HepG2 (cell line): ENCODE results near the gene SMIM41. TPM values are rescaled to one million over a fixed set of nuclear protein-coding genes. Genes with fewer than 3 reads are reported as not detected.

Source experiments
- HNRNPL ChIP-seq: fragments of 200-400 bp; formaldehyde crosslinking; IDR thresholded peaks from 2 replicates; pipeline ENCODE4 v1.6.1; 2017; ENCODE audit warnings: mild to moderate bottlenecking, low read depth, low read length
- POLR2AphosphoS2 ChIP-seq: IDR thresholded peaks from 2 replicates; pipeline ENCODE4 v1.6.1; 2011; ENCODE audit warnings: low read depth, low read length, improper control_type of control experiment
- POLR2AphosphoS5 ChIP-seq: IDR thresholded peaks from 2 replicates; pipeline ENCODE4 v1.6.1; 2012; ENCODE audit warnings: low read depth, low read length
- RCOR2 ChIP-seq: IDR thresholded peaks from 2 replicates; pipeline ENCODE4 v1.6.1; 2016; ENCODE audit warnings: missing biosample characterization, missing genetic modification reagents
- TBP ChIP-seq: sonication (generic); formaldehyde crosslinking; IDR thresholded peaks from 2 replicates; pipeline ENCODE4 v1.5.0; 2020; ENCODE audit warnings: missing genetic modification reagents
- TCF7 ChIP-seq: sonication (generic); IDR thresholded peaks from 2 replicates; pipeline ENCODE4 v1.6.1; 2016; ENCODE audit warnings: antibody characterized with exemption, low read depth
- ZNF24 ChIP-seq: fragments of 450-650 bp; IDR thresholded peaks from 2 replicates; pipeline ENCODE4 v1.6.1; 2017; ENCODE audit warnings: antibody characterized with exemption, mild to moderate bottlenecking
- ZNF44 ChIP-seq: sonication (generic); formaldehyde crosslinking; IDR thresholded peaks from 2 replicates; pipeline ENCODE4 v1.5.1; 2020; ENCODE audit warnings: mild to moderate bottlenecking, missing genetic modification reagents
- ZNF724P ChIP-seq: sonication (generic); formaldehyde crosslinking; IDR thresholded peaks from 2 replicates; pipeline ENCODE4 v1.8.0; 2022; ENCODE audit warnings: missing genetic modification reagents, borderline replicate concordance
- polyA plus RNA-seq, 8 experiments: library from polyadenylated mRNA; depleted of rRNA in 3 of 8; stranded (reverse) in 7 of 8; unstranded in 1 of 8; fragments of >200 nt; fragmentation: Illumina TruSeq in 4 of 8; extraction: Trizol in 4 of 8; gene quantifications; 2 replicates each; pipeline versions ENCODE4 v1.2.1 to v1.2.3, GENCODE V29; 2011 to 2016; ENCODE audit warnings: low read depth in 4 of 8, missing spikeins in 1 of 8, mixed read lengths in 1 of 8; ENCODE audit not compliant: insufficient read depth in 1 of 8
- total RNA-seq, 5 experiments: library from RNA; depleted of rRNA; stranded (reverse); fragments of >200 nt; fragmentation: Illumina TruSeq; extraction: Trizol; gene quantifications; 2 replicates each; pipeline ENCODE4 v1.2.3, GENCODE V29; 2016; ENCODE audit warnings: low read depth in 1 of 5
- TF ChIP-seq, protein P1 (sequence below): sonication (generic); formaldehyde crosslinking; IDR thresholded peaks from 2 replicates; pipeline ENCODE4 v1.4.0; 2020; ENCODE audit warnings: missing genetic modification reagents
- TF ChIP-seq, protein P2 (sequence below), 2 experiments: sonication (generic) in 1 of 2; formaldehyde crosslinking in 1 of 2; IDR thresholded peaks; 2 replicates each; pipeline versions ENCODE4 v1.6.1 to v1.9.0; 2014 to 2022; ENCODE audit warnings: antibody characterized with exemption in 1 of 2, borderline replicate concordance in 1 of 2, inconsistent platforms in 1 of 2, low read depth in 1 of 2, missing genetic modification reagents in 1 of 2
- TF ChIP-seq, protein P3 (sequence below): sonication (generic); formaldehyde crosslinking; IDR thresholded peaks from 2 replicates; pipeline ENCODE4 v1.4.0; 2020; ENCODE audit warnings: missing genetic modification reagents
- TF ChIP-seq, protein P4 (sequence below): fragments of 450-650 bp; IDR thresholded peaks from 2 replicates; pipeline ENCODE4 v1.6.1; 2016

Gene SMIM41
- total and polyA plus RNA-seq, 2 of the 13 experiments (the other 11 are each of a cell fraction or from before 2014, with no cell fraction given) = not detected

GRCh38 chr12:52050758-52051541, 28.6 kb upstream of the SMIM41 start, which contains the start of gene NR4A1 (continued):
- TF ChIP-seq, protein P1, sequence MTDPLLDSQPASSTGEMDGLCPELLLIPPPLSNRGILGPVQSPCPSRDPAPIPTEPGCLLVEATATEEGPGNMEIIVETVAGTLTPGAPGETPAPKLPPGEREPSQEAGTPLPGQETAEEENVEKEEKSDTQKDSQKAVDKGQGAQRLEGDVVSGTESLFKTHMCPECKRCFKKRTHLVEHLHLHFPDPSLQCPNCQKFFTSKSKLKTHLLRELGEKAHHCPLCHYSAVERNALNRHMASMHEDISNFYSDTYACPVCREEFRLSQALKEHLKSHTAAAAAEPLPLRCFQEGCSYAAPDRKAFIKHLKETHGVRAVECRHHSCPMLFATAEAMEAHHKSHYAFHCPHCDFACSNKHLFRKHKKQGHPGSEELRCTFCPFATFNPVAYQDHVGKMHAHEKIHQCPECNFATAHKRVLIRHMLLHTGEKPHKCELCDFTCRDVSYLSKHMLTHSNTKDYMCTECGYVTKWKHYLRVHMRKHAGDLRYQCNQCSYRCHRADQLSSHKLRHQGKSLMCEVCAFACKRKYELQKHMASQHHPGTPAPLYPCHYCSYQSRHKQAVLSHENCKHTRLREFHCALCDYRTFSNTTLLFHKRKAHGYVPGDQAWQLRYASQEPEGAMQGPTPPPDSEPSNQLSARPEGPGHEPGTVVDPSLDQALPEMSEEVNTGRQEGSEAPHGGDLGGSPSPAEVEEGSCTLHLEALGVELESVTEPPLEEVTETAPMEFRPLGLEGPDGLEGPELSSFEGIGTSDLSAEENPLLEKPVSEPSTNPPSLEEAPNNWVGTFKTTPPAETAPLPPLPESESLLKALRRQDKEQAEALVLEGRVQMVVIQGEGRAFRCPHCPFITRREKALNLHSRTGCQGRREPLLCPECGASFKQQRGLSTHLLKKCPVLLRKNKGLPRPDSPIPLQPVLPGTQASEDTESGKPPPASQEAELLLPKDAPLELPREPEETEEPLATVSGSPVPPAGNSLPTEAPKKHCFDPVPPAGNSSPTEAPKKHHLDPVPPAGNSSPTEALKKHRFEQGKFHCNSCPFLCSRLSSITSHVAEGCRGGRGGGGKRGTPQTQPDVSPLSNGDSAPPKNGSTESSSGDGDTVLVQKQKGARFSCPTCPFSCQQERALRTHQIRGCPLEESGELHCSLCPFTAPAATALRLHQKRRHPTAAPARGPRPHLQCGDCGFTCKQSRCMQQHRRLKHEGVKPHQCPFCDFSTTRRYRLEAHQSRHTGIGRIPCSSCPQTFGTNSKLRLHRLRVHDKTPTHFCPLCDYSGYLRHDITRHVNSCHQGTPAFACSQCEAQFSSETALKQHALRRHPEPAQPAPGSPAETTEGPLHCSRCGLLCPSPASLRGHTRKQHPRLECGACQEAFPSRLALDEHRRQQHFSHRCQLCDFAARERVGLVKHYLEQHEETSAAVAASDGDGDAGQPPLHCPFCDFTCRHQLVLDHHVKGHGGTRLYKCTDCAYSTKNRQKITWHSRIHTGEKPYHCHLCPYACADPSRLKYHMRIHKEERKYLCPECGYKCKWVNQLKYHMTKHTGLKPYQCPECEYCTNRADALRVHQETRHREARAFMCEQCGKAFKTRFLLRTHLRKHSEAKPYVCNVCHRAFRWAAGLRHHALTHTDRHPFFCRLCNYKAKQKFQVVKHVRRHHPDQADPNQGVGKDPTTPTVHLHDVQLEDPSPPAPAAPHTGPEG = no peak
- peak; percentile 75; the same call in 1 of the 2 replicates for TF ChIP-seq ZNF44
- TF ChIP-seq RCOR2 = no peak
- TF ChIP-seq ZNF24 = no peak
- TF ChIP-seq, protein P2, sequence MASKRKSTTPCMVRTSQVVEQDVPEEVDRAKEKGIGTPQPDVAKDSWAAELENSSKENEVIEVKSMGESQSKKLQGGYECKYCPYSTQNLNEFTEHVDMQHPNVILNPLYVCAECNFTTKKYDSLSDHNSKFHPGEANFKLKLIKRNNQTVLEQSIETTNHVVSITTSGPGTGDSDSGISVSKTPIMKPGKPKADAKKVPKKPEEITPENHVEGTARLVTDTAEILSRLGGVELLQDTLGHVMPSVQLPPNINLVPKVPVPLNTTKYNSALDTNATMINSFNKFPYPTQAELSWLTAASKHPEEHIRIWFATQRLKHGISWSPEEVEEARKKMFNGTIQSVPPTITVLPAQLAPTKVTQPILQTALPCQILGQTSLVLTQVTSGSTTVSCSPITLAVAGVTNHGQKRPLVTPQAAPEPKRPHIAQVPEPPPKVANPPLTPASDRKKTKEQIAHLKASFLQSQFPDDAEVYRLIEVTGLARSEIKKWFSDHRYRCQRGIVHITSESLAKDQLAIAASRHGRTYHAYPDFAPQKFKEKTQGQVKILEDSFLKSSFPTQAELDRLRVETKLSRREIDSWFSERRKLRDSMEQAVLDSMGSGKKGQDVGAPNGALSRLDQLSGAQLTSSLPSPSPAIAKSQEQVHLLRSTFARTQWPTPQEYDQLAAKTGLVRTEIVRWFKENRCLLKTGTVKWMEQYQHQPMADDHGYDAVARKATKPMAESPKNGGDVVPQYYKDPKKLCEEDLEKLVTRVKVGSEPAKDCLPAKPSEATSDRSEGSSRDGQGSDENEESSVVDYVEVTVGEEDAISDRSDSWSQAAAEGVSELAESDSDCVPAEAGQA (IDR thresholded peaks at IDR 0.05; ENCODE audit: low read depth) = no peak
- TF ChIP-seq, protein P2 (CRISPR knock-in tag; IDR thresholded peaks at IDR 0.05; ENCODE audit: borderline replicate concordance) = no peak
- TF ChIP-seq POLR2AphosphoS2 = peak; percentile 54; the same call in 1 of the 2 replicates
- peak; percentile 49; the same call in 1 of the 2 replicates for TF ChIP-seq HNRNPL
- TF ChIP-seq, protein P3, sequence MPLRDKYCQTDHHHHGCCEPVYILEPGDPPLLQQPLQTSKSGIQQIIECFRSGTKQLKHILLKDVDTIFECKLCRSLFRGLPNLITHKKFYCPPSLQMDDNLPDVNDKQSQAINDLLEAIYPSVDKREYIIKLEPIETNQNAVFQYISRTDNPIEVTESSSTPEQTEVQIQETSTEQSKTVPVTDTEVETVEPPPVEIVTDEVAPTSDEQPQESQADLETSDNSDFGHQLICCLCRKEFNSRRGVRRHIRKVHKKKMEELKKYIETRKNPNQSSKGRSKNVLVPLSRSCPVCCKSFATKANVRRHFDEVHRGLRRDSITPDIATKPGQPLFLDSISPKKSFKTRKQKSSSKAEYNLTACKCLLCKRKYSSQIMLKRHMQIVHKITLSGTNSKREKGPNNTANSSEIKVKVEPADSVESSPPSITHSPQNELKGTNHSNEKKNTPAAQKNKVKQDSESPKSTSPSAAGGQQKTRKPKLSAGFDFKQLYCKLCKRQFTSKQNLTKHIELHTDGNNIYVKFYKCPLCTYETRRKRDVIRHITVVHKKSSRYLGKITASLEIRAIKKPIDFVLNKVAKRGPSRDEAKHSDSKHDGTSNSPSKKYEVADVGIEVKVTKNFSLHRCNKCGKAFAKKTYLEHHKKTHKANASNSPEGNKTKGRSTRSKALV = peak; percentile 4; the same call in 1 of the 2 replicates
- TF ChIP-seq, protein P4, sequence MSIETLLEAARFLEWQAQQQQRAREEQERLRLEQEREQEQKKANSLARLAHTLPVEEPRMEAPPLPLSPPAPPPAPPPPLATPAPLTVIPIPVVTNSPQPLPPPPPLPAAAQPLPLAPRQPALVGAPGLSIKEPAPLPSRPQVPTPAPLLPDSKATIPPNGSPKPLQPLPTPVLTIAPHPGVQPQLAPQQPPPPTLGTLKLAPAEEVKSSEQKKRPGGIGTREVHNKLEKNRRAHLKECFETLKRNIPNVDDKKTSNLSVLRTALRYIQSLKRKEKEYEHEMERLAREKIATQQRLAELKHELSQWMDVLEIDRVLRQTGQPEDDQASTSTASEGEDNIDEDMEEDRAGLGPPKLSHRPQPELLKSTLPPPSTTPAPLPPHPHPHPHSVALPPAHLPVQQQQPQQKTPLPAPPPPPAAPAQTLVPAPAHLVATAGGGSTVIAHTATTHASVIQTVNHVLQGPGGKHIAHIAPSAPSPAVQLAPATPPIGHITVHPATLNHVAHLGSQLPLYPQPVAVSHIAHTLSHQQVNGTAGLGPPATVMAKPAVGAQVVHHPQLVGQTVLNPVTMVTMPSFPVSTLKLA = no peak
- TF ChIP-seq ZNF724P (CRISPR knock-in tag) = peak; percentile 84
- TF ChIP-seq POLR2AphosphoS5 = peak; percentile 94
- TF ChIP-seq TBP (CRISPR knock-in tag) = no peak
- peak; percentile 85 for TF ChIP-seq TCF7
